ENCODE data around the gene CLSTN2. TPM values are rescaled to one million over a fixed set of nuclear protein-coding genes. Genes with fewer than 3 reads are reported as not detected.

The CLSTN2 gene
- polyA plus RNA-seq, 3 donors = not detected

DNA sequence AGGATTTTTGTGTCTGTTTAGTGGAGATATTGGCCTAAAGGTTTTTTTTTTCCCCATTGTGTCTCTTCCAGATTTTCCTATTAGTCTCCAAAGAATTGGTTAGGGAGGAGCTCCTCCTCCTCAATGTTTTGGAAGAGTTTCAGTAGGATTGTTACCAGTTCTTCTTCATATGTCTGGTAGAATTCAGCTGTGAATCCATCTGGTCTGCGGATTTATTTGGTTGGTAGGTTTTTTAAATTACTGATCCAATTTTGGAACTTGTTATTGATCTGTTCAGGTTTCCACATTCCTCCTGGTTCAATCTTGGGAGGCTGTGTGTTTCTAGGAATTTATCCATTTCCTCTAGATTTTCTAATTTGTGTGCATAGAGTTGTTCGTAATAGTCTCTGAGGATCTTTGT, 222.2 kb downstream of the CLSTN2 start:
- H3K4me2 ChIP-seq (replicated peaks; ENCODE audit: extremely low read depth, low read length, poor library complexity, severe bottlenecking) = no peak overlapping the region
- H3K4me3 Mint-ChIP-seq = no peak overlapping the region
- intact Hi-C loops (cut with micrococcal nuclease) = no loop called here
- H3K27ac ChIP-seq (ENCODE audit: low read depth in 1 of 2, low read length in 2 of 2) = no peak overlapping the region
- TF ChIP-seq, protein P1, sequence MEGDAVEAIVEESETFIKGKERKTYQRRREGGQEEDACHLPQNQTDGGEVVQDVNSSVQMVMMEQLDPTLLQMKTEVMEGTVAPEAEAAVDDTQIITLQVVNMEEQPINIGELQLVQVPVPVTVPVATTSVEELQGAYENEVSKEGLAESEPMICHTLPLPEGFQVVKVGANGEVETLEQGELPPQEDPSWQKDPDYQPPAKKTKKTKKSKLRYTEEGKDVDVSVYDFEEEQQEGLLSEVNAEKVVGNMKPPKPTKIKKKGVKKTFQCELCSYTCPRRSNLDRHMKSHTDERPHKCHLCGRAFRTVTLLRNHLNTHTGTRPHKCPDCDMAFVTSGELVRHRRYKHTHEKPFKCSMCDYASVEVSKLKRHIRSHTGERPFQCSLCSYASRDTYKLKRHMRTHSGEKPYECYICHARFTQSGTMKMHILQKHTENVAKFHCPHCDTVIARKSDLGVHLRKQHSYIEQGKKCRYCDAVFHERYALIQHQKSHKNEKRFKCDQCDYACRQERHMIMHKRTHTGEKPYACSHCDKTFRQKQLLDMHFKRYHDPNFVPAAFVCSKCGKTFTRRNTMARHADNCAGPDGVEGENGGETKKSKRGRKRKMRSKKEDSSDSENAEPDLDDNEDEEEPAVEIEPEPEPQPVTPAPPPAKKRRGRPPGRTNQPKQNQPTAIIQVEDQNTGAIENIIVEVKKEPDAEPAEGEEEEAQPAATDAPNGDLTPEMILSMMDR (IDR thresholded peaks at IDR 0.05) = no peak
- H3K36me3 ChIP-seq (replicated peaks in 1 of 2; ENCODE audit: control insufficient read depth in 1 of 2, insufficient read depth in 2 of 2, low read length in 2 of 2) = no peaks in the 10 kb centered on the region
- no peaks in the 10 kb centered on the region for H4K20me1 ChIP-seq (ENCODE audit: insufficient read depth, low read length)
- H3K4me1 ChIP-seq (ENCODE audit: control insufficient read depth in 1 of 2, insufficient read depth in 2 of 2, low read length in 2 of 2) = no peaks in the 10 kb centered on the region
- no CpG with 5 or more reads among the region's 2 CpGs for WGBS (ENCODE audit: insufficient coverage)
- no peak overlapping the region for H3K9ac ChIP-seq (ENCODE audit: insufficient read depth, low read length, poor library complexity, severe bottlenecking)
- no peak overlapping the region for H2AFZ ChIP-seq (ENCODE audit: insufficient read depth, low read depth, low read length, poor library complexity, severe bottlenecking)
- peaks cover 0 to 2% (median 1%) of the 10 kb centered on the region in 3 donors for H3K27me3 Mint-ChIP-seq (ENCODE audit: low read depth in 3 of 3)
- H3K36me3 Mint-ChIP-seq = no peaks in the 10 kb centered on the region
- H3K79me2 ChIP-seq (ENCODE audit: insufficient read depth, low read length) = no peaks in the 10 kb centered on the region
- no peak for DNase-seq
- no peaks in the 10 kb centered on the region for H3K9me3 ChIP-seq (replicated peaks in 1 of 2; ENCODE audit: control insufficient read depth in 1 of 2, insufficient read depth in 1 of 2, low read length in 2 of 2)
- H3K4me3 ChIP-seq (replicated peaks in 1 of 3; ENCODE audit: low read depth in 2 of 3, low read length in 3 of 3) = no peak overlapping the region
- H3K27ac Mint-ChIP-seq = no peak overlapping the region
- no peaks in the 10 kb centered on the region for H3K27me3 ChIP-seq (ENCODE audit: control insufficient read depth in 2 of 2, insufficient read depth in 2 of 2, low read length in 2 of 2)
- H3K9me3 Mint-ChIP-seq = peaks cover 0 to 3% (median 0%) of the 10 kb centered on the region in 7 donors
- H3K4me1 Mint-ChIP-seq = no peaks in the 10 kb centered on the region

DNA sequence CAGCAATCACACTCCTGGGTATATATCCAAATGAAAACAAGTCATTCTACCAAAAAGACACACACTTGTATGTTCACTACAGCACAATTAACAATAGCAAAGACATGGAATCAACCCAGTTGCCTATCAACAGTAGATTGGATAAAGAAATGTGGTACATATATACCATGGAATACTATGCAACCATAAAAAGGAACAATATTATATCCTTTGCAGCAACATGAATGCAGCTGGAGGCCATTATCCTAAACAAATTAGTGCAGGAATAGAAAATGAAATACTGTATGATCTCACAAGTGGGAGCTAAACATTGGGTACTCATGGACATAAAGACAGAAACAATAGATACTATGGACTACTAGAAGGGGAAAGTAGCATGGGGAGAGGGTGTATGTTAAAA, 224.7 kb downstream of the CLSTN2 start:
- H3K4me1 ChIP-seq (ENCODE audit: control insufficient read depth in 1 of 2, insufficient read depth in 2 of 2, low read length in 2 of 2) = no peaks in the 10 kb centered on the region
- TF ChIP-seq, protein P1 (IDR thresholded peaks at IDR 0.05) = no peak
- H3K4me1 Mint-ChIP-seq = no peaks in the 10 kb centered on the region

More for the DNA sequence above, 224.7 kb downstream of the CLSTN2 start:
- Histone ChIP-seq H2AFZ (ENCODE audit: insufficient read depth, low read depth, low read length, poor library complexity, severe bottlenecking) (no peak overlapping the region), H3K4me3 (replicated peaks in 1 of 3; ENCODE audit: low read depth in 2 of 3, low read length in 3 of 3) (no peak overlapping the region), H3K79me2 (ENCODE audit: insufficient read depth, low read length) (no peaks in the 10 kb centered on the region), H4K20me1 (ENCODE audit: insufficient read depth, low read length) (no peaks in the 10 kb centered on the region), H3K27me3 (ENCODE audit: control insufficient read depth in 2 of 2, insufficient read depth in 2 of 2, low read length in 2 of 2) (no peaks in the 10 kb centered on the region), H3K9ac (ENCODE audit: insufficient read depth, low read length, poor library complexity, severe bottlenecking) (no peak overlapping the region), H3K4me2 (replicated peaks; ENCODE audit: extremely low read depth, low read length, poor library complexity, severe bottlenecking) (no peak overlapping the region), H3K9me3 (replicated peaks in 1 of 2; ENCODE audit: control insufficient read depth in 1 of 2, insufficient read depth in 1 of 2, low read length in 2 of 2) (no peaks in the 10 kb centered on the region), H3K27ac (ENCODE audit: low read depth in 1 of 2, low read length in 2 of 2) (no peak overlapping the region), H3K36me3 (replicated peaks in 1 of 2; ENCODE audit: control insufficient read depth in 1 of 2, insufficient read depth in 2 of 2, low read length in 2 of 2) (no peaks in the 10 kb centered on the region)
- Mint-ChIP-seq H3K9me3 (peaks cover 0 to 1% (median 0%) of the 10 kb centered on the region in 7 donors), H3K36me3 (no peaks in the 10 kb centered on the region), H3K27ac (no peak overlapping the region), H3K27me3 (ENCODE audit: low read depth in 3 of 3) (no peaks in the 10 kb centered on the region), H3K4me3 (no peak overlapping the region)
- intact Hi-C loops (cut with micrococcal nuclease) = no loop called here
- no peak for DNase-seq
